Type B pancreatic cell (in vitro differentiated cells): Measurements from ENCODE around the gene FGF10. TPM values are rescaled to one million over a fixed set of nuclear protein-coding genes. Genes with fewer than 3 reads are reported as not detected.
A peak's percentile ranks its signal among the peaks of the same experiment; 100 is the strongest.

Experiments
- DNase-seq: peaks from one replicate; pipeline ENCODE4 v3.0.0; 2021; ENCODE audit warnings: mixed read lengths; ENCODE audit not compliant: unreplicated experiment; ENCODE audit errors: extremely low spot score
- H3K27ac Mint-ChIP-seq: 2 replicates; pipeline ENCODE4 v1.8.0; 2021; ENCODE audit warnings: mild to moderate bottlenecking, mixed read lengths
- H3K27me3 Mint-ChIP-seq: 2 replicates; pipeline ENCODE4 v1.8.0; 2021; ENCODE audit warnings: mixed read lengths
- H3K36me3 Mint-ChIP-seq: 2 replicates; pipeline ENCODE4 v1.8.0; 2021; ENCODE audit warnings: mixed read lengths
- H3K4me1 Mint-ChIP-seq: one replicate; pipeline ENCODE4 v1.8.0; 2021; ENCODE audit warnings: mixed read lengths; ENCODE audit not compliant: unreplicated experiment
- H3K4me3 Mint-ChIP-seq: 2 replicates; pipeline ENCODE4 v1.8.0; 2021; ENCODE audit warnings: mild to moderate bottlenecking, mixed read lengths
- H3K9me3 Mint-ChIP-seq: 2 replicates; pipeline ENCODE4 v1.8.0; 2021; ENCODE audit warnings: mixed read lengths
- CTCF ChIP-seq: fragments of 200-600 bp; sonication (generic); conservative IDR thresholded peaks from 2 replicates; pipeline ENCODE4 v1.5.0; 2021; ENCODE audit warnings: antibody characterized with exemption, mild to moderate bottlenecking
- total RNA-seq: library from RNA; stranded (reverse); gene quantifications from 2 replicates; pipeline ENCODE4 v1.2.1, GENCODE V29; 2021; ENCODE audit warnings: low replicate concordance

The FGF10 gene
- total RNA-seq, 1 donor from 2014 or later, result 9.8 TPM

- Mint-ChIP-seq H3K9me3 (no peaks in the 10 kb centered on the region), H3K27me3 (peaks cover 20% of the 10 kb centered on the region), H3K27ac (no peak overlapping the region), H3K36me3 (no peaks in the 10 kb centered on the region), H3K4me3 (no peak overlapping the region), H3K4me1 (no peaks in the 10 kb centered on the region)
- TF ChIP-seq CTCF, result no peak
- no peak for DNase-seq
These were observed 9.2 kb upstream of the FGF10 start for GRCh38 chr5:44398382-44398781.

- H3K27me3 Mint-ChIP-seq, result peaks cover 37% of the 10 kb centered on the region
- H3K27ac Mint-ChIP-seq, result no peak overlapping the region
- DNase-seq, result no peak
- no peak for TF ChIP-seq CTCF
- H3K36me3 Mint-ChIP-seq, result no peaks in the 10 kb centered on the region
- no peak overlapping the region for H3K4me3 Mint-ChIP-seq
- no peaks in the 10 kb centered on the region for H3K9me3 Mint-ChIP-seq
- H3K4me1 Mint-ChIP-seq, result peaks cover 13% of the 10 kb centered on the region
These were observed 7.1 kb upstream of the FGF10 start for GRCh38 chr5:44396312-44396711.

GRCh38 chr5:44390351-44390750 lies 1.1 kb upstream of the FGF10 start:
- Mint-ChIP-seq H3K4me1 (peaks cover 41% of the 10 kb centered on the region), H3K27ac (peak overlapping the region; percentile 23), H3K9me3 (no peaks in the 10 kb centered on the region)

GRCh38 chr5:44389823-44390143 lies 563 bp upstream of the FGF10 start:
- peak overlapping the region; percentile 89 for H3K4me3 Mint-ChIP-seq
- DNase-seq, result no peak
- no peaks in the 10 kb centered on the region for H3K9me3 Mint-ChIP-seq
- no peak overlapping the region for H3K27ac Mint-ChIP-seq
- peaks cover 46% of the 10 kb centered on the region for H3K4me1 Mint-ChIP-seq
- TF ChIP-seq CTCF, result no peak
- H3K36me3 Mint-ChIP-seq, result no peaks in the 10 kb centered on the region
- peaks cover 80% of the 10 kb centered on the region for H3K27me3 Mint-ChIP-seq

More at GRCh38 chr5:44390351-44390750, 1.1 kb upstream of the FGF10 start:
- DNase-seq, result no peak
- H3K4me3 Mint-ChIP-seq, result peak overlapping the region; percentile 89
- peaks cover 79% of the 10 kb centered on the region for H3K27me3 Mint-ChIP-seq
- no peak for TF ChIP-seq CTCF
- no peaks in the 10 kb centered on the region for H3K36me3 Mint-ChIP-seq

GRCh38 chr5:44388321-44389089 lies 715 bp downstream of the FGF10 start:
- Mint-ChIP-seq H3K27me3 (peaks cover 77% of the 10 kb centered on the region), H3K4me3 (peak overlapping the region; percentile 89), H3K36me3 (no peaks in the 10 kb centered on the region), H3K9me3 (no peaks in the 10 kb centered on the region), H3K4me1 (peaks cover 54% of the 10 kb centered on the region), H3K27ac (peak overlapping the region; percentile 63)
- no peak for DNase-seq
- TF ChIP-seq CTCF, result no peak
